ENCODE results near the gene PRKN. TPM values are rescaled to one million over a fixed set of nuclear protein-coding genes. Genes with fewer than 3 reads are reported as not detected.

Gene PRKN
- total RNA-seq, 4 donors from 2014 or later: 4.5 to 12.3 (median 9.0) TPM

DNA sequence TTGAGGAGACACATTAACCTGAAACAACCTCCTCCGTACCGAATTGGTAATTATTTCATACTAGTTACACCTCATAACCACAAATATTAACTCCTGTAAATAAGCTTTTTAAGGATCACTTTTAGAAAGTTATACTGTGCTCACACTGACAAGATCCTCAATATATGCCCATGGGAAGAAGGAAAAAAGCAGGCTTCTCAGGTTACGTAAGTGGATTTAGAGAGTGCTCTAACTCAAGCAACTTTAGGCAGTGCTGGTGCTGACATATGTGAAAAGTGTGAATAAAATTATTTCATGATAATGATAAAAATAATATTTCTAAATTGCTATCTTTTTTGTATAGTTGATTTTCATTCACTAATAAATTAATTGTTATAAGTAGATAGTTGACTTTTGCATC lies 76.1 kb downstream of the PRKN start:
- Histone ChIP-seq H3K27me3 (no peaks in the 10 kb centered on the region), H3K4me3 (no peak overlapping the region), H3K4me1 (no peaks in the 10 kb centered on the region), H3K36me3 (no peaks in the 10 kb centered on the region), H3K9me3 (no peaks in the 10 kb centered on the region), H3K27ac (no peak overlapping the region)
- no peak for TF ChIP-seq POLR2AphosphoS5 (IDR thresholded peaks at IDR 0.05)
- no peak for TF ChIP-seq EP300 (IDR thresholded peaks at IDR 0.05; ENCODE audit: low read depth)
- no peak for TF ChIP-seq POLR2A (IDR thresholded peaks at IDR 0.05)
- TF ChIP-seq, protein P1, sequence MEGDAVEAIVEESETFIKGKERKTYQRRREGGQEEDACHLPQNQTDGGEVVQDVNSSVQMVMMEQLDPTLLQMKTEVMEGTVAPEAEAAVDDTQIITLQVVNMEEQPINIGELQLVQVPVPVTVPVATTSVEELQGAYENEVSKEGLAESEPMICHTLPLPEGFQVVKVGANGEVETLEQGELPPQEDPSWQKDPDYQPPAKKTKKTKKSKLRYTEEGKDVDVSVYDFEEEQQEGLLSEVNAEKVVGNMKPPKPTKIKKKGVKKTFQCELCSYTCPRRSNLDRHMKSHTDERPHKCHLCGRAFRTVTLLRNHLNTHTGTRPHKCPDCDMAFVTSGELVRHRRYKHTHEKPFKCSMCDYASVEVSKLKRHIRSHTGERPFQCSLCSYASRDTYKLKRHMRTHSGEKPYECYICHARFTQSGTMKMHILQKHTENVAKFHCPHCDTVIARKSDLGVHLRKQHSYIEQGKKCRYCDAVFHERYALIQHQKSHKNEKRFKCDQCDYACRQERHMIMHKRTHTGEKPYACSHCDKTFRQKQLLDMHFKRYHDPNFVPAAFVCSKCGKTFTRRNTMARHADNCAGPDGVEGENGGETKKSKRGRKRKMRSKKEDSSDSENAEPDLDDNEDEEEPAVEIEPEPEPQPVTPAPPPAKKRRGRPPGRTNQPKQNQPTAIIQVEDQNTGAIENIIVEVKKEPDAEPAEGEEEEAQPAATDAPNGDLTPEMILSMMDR (IDR thresholded peaks at IDR 0.05): no peak
- in situ Hi-C loops (cut with MboI; ENCODE audit: low pct_ligation_motif_present in 1 of 4, low pct_unique_long_range_greater_than_20kb in 1 of 4, low sequenced_read_pairs in 3 of 4) (no loop called here), intact Hi-C loops (cut with DNase I; ENCODE audit: low total_unique reads) (no loop called here)
- DNase-seq: no peak
- 90 to 96% methylated on average over 2 to 3 of the region's 3 CpGs for WGBS, 2 donors (ENCODE audit: low coverage in 1 of 2)

DNA sequence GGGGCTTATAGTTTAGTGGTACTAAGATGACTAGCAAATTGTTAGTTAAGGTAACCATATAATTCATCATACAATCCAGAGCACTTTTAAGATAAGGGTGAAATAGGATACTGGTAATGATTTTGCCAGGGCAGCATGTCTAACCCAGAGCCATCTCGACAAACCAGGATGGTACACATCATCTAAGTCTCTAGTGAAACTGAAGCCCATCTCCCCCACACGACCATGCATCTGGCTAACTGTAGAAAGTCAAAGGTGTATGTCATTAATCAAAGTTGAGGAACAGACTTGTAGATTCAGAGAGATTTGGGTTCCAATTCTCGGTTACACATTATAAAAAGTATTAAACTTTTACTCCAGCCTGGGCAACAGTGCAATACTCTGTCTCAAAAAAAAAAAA lies 78.3 kb downstream of the PRKN start:
- H3K4me1 ChIP-seq: no peaks in the 10 kb centered on the region
- intact Hi-C loops (cut with DNase I; ENCODE audit: low total_unique reads) (no loop called here), in situ Hi-C loops (cut with MboI; ENCODE audit: low pct_ligation_motif_present in 1 of 4, low pct_unique_long_range_greater_than_20kb in 1 of 4, low sequenced_read_pairs in 3 of 4) (no loop called here)
- WGBS, 2 donors (ENCODE audit: low coverage in 1 of 2): 79 to 100% methylated on average over 1 to 3 of the region's 3 CpGs
- H3K4me3 ChIP-seq: no peak overlapping the region
- no peaks in the 10 kb centered on the region for H3K9me3 ChIP-seq
- TF ChIP-seq EP300 (IDR thresholded peaks at IDR 0.05; ENCODE audit: low read depth) (no peak), POLR2A (IDR thresholded peaks at IDR 0.05) (no peak), POLR2AphosphoS5 (IDR thresholded peaks at IDR 0.05) (no peak)
- TF ChIP-seq, protein P1 (IDR thresholded peaks at IDR 0.05): no peak
- H3K27me3 ChIP-seq: no peaks in the 10 kb centered on the region
- DNase-seq: no peak
- H3K27ac ChIP-seq: no peak overlapping the region
- H3K36me3 ChIP-seq: no peaks in the 10 kb centered on the region

DNA sequence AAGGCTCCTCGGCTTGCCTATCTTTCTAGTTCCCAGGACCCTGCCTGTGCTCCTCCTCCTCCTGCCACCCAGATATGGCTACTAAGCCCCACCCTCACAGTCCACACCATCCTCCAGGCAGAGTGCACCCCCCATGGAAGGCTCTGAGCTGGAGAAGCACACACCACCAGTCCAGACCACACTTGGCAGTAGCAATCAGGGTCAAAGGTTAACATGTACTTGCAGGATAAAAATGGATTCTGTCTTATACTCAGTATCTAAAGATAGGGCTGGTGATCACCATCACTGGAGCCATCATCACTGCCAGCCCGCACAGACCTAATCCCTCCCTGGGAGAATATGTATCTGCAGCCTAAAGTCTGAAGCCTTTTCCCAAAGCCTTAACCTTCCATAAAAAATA lies 83.4 kb downstream of the PRKN start:
- in situ Hi-C loops (cut with MboI; ENCODE audit: low pct_ligation_motif_present in 1 of 4, low pct_unique_long_range_greater_than_20kb in 1 of 4, low sequenced_read_pairs in 3 of 4): no loop called here
- WGBS, 2 donors (ENCODE audit: low coverage in 1 of 2): 83% methylated on average over 1 to 2 of the region's 2 CpGs
- H3K27ac ChIP-seq: no peak overlapping the region
- no peaks in the 10 kb centered on the region for H3K27me3 ChIP-seq
- no peaks in the 10 kb centered on the region for H3K36me3 ChIP-seq
- DNase-seq: no peak
- peaks cover 0 to under 1% (median 0%) of the 10 kb centered on the region in 4 donors for H3K4me1 ChIP-seq
- no peaks in the 10 kb centered on the region for H3K9me3 ChIP-seq
- TF ChIP-seq POLR2A (IDR thresholded peaks at IDR 0.05): no peak
- TF ChIP-seq, protein P1 (IDR thresholded peaks at IDR 0.05): no peak
- TF ChIP-seq POLR2AphosphoS5 (IDR thresholded peaks at IDR 0.05): no peak
- no peak for TF ChIP-seq EP300 (IDR thresholded peaks at IDR 0.05; ENCODE audit: low read depth)
- intact Hi-C loops (cut with DNase I; ENCODE audit: low total_unique reads): no loop called here
- no peak overlapping the region for H3K4me3 ChIP-seq

DNA sequence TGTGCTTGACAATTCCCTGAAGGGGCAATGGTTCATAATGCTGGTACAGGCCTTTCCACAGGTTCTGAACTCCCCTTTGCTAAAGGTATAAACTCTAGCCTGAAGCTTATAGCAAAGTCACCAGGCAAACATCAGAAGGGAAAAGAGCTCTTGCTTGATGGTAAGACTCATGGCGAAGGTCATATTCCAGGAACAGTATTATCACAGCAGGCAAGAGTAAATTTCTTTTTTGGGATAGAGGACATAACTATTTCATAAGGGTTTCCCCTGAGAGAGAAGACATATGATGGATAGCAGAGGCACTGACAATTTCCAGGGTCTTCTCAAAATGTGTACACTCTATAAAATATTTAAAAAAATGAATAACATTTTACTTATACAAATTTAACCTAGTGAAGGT lies 86.8 kb downstream of the PRKN start:
- Histone ChIP-seq H3K27me3 (no peaks in the 10 kb centered on the region), H3K4me1 (peaks cover 0 to 4% (median under 1%) of the 10 kb centered on the region in 4 donors), H3K36me3 (no peaks in the 10 kb centered on the region), H3K9me3 (no peaks in the 10 kb centered on the region), H3K4me3 (no peak overlapping the region), H3K27ac (no peak overlapping the region)
- TF ChIP-seq POLR2AphosphoS5 (IDR thresholded peaks at IDR 0.05) (no peak), POLR2A (IDR thresholded peaks at IDR 0.05) (no peak), EP300 (IDR thresholded peaks at IDR 0.05; ENCODE audit: low read depth) (no peak)
- TF ChIP-seq, protein P1 (IDR thresholded peaks at IDR 0.05): no peak
- intact Hi-C loops (cut with DNase I; ENCODE audit: low total_unique reads) (no loop called here), in situ Hi-C loops (cut with MboI; ENCODE audit: low pct_ligation_motif_present in 1 of 4, low pct_unique_long_range_greater_than_20kb in 1 of 4, low sequenced_read_pairs in 3 of 4) (no loop called here)
- 92 to 100% methylated on average over 1 of the region's 1 CpG for WGBS, 2 donors (ENCODE audit: low coverage in 1 of 2)
- DNase-seq: no peak
